Measurements from ENCODE around the gene TBC1D3B.

Gene TBC1D3B

GRCh38 chr17:36132421-36132831 lies 44.0 kb downstream of the TBC1D3B start:
- no peak for TF ChIP-seq CTCF (IDR thresholded peaks at IDR 0.05; ENCODE audit: low read depth, low read length)

GRCh38 chr17:36131931-36132330 lies 44.5 kb downstream of the TBC1D3B start:
- no peak overlapping the region for H3K4me3 ChIP-seq (ENCODE audit: low read depth, low read length)
- no peak for TF ChIP-seq CTCF (IDR thresholded peaks at IDR 0.05; ENCODE audit: low read depth, low read length)

More at GRCh38 chr17:36132421-36132831, 44.0 kb downstream of the TBC1D3B start:
- H3K4me3 ChIP-seq (ENCODE audit: low read depth, low read length) = no peak overlapping the region

- H3K4me3 ChIP-seq (ENCODE audit: low read depth, low read length) = no peak overlapping the region
- TF ChIP-seq CTCF (IDR thresholded peaks at IDR 0.05; ENCODE audit: low read depth, low read length) = no peak
These were observed 45.0 kb downstream of the TBC1D3B start for GRCh38 chr17:36131421-36131820.

GRCh38 chr17:36130346-36130745 lies 46.1 kb downstream of the TBC1D3B start:
- TF ChIP-seq CTCF (IDR thresholded peaks at IDR 0.05; ENCODE audit: low read depth, low read length) = no peak
- no peak overlapping the region for H3K4me3 ChIP-seq (ENCODE audit: low read depth, low read length)

- no peak for TF ChIP-seq CTCF (IDR thresholded peaks at IDR 0.05; ENCODE audit: low read depth, low read length)
- no peak overlapping the region for H3K4me3 ChIP-seq (ENCODE audit: low read depth, low read length)
These were observed 46.8 kb downstream of the TBC1D3B start for GRCh38 chr17:36129616-36130015.

GRCh38 chr17:36128411-36128978 lies 47.9 kb downstream of the TBC1D3B start:
- TF ChIP-seq CTCF (IDR thresholded peaks at IDR 0.05; ENCODE audit: low read depth, low read length) = no peak
- no peak overlapping the region for H3K4me3 ChIP-seq (ENCODE audit: low read depth, low read length)

- TF ChIP-seq CTCF (IDR thresholded peaks at IDR 0.05; ENCODE audit: low read depth, low read length) = no peak
- H3K4me3 ChIP-seq (ENCODE audit: low read depth, low read length) = no peak overlapping the region
These were observed 48.5 kb downstream of the TBC1D3B start for GRCh38 chr17:36127911-36128310.

All from WI38 (cell line).